Islet of Langerhans (tissue), 1 donor: ENCODE data around the gene OR2C1.

Experiments
- FAIRE-seq: peaks from one replicate; lab custom pipeline; 2011; peaks lifted over from hg19 to GRCh38; lab: Jason Lieb, UNC

Gene OR2C1

DNA sequence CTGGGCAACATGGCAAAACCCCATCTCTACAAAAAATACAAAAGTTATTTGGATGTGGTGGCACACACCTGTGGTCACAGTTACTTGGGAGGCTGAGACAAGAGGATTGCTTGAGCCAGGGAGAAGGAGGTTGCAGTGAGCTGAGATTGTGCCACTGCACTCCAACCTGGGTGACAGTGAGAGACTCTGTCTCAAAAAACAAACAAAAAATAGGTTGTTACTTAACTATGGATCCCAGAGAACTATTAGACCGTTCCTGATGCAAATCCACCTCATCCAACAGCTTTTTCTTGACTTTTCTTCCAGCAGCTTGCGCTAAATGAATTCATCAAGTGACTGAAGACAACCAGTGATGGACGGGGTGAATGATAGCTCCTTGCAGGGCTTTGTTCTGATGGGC lies at the start of gene OR2C1:
Gene OR2C1 (plus strand): TSS at position 301 of the 400 bp plus-strand sequence. CDS start 52 bp downstream, at position 353.
- FAIRE-seq: no peak

DNA sequence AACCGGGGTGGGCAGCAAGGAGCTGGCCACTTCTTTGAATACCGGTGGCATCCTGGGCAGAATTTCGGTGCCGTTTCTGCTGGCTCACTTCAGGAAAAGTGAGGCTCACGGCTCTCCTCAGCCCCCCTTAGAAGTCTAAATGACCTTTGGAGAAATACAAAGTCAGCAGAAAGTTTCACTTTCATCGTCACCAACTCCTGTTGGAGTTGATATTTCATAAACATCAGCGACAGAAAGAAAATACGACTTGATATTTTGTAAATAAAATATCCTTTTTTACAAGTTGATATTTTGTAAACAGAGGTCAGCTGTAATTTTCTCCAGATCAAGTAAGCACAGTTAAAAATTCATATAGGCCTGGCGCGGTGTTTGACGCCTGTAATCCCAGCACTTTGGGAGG lies 49.6 kb upstream of the OR2C1 start:
- no peak for FAIRE-seq

DNA sequence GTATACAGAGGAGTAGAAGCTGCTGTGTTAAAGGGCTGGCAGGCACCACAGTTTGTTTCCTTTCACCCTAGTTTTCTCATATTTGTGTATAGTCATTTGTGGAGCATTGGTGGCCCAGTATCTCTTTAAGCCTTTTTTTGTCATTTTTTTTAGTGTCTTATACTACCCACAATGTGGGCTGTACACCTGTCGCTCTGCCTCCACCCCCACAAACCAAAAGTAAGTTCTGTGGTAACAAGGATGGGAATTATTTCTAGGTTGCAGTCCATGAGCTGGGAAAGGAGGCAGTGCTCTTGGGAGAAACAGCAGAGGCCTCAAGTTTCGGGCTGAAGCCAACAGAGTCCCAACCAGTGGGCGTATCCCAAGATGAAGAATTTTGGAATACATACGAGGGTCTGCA lies 44.2 kb upstream of the OR2C1 start:
- FAIRE-seq: no peak

DNA sequence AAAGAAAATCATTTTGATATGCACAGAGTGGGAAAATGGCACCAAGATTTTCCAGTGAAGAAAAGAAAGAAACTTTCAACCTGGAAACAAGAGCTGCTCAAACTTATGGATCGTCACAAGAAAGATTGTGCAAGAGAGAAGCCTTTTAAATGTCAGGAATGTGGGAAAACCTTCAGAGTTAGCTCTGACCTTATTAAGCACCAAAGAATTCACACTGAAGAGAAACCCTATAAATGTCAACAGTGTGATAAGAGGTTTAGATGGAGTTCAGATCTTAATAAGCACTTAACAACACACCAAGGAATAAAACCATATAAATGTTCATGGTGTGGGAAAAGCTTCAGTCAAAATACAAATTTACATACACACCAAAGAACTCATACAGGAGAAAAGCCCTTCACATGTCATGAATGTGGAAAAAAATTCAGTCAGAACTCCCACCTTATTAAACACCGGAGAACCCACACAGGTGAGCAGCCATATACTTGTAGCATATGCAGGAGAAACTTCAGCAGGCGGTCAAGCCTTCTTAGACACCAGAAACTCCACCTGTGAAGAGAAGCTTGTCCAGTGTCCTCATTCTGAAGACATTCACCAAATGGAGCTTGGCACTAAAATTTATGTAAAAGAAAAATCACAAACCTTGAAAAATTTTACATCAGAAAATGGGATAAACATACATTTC lies 38.2 kb upstream of the OR2C1 start:
- no peak for FAIRE-seq

DNA sequence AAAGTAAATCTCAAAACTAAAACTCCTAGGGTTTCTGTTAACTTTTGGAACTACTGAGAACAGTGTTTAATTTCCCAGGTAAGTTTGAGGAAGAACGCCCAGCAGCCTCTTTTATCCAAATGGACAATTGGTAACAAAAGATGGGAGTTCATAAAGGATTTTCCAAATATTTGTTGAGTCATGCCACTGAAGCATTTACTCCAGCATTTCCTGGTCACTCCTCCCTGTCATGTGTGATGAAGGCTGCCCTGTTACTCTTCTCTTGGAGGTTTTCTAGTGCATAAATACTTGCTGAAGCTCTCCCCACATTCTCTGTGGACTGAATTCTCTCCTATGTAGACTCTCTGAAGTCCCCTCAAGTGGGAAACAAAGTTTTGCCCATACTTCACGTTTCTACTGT lies 33.9 kb upstream of the OR2C1 start:
- no peak for FAIRE-seq

DNA sequence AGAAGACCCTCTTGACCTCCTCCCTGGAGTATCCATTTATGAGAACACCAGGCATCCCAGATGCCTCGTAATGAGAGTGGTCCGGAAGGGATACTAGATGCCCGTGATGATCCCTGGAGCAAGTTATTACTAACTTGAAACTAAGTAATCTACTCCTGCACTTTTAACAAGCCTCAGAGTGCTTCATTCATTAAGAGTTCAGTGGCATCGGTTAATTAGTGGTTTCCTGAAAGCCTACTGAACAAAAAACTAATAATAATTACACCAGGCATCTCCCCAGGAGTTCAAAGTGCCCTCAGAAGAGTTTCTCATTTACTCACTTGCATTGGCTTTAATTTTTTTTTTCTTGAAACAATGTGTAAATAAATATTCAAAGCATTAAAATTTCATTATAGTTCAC lies 28.2 kb upstream of the OR2C1 start:
- FAIRE-seq: no peak

DNA sequence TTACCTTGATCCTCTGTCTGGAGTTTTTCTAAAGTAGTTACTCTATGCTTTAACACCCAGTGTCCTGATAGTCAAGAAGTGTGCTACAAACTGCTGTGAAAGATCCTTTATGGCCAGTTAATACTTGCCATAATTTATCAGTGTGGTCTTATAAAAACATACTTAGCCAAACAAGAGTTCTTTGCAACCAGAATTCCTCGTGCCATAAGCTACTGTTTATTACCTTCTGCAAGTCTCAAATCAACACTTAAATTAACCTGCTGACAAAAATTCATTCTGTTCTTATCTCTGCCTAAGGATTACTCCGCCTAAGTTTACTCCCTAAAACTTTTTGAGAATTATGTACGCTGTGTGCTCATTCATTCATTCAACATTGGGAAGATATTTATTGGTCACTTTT lies 27.6 kb upstream of the OR2C1 start:
- no peak for FAIRE-seq

DNA sequence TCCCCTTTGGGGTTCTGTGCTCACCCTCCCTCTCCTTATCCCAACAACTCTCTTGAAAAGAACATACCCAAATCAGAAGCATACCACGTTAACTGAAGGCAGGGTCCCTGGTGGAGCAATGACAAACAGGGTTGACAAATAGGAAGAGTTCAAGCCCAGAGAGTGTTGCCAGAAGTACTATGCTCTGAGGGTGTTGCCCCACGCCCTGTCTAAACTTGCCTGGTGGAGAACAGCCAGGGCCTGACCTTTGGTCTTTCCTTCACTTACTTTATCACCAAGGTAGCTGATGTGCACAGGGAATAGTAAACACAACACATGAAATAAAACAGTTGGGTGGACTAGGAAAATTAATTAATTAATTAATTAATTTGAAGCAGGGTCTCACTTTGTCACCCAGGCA lies 27.0 kb upstream of the OR2C1 start:
- FAIRE-seq: no peak

DNA sequence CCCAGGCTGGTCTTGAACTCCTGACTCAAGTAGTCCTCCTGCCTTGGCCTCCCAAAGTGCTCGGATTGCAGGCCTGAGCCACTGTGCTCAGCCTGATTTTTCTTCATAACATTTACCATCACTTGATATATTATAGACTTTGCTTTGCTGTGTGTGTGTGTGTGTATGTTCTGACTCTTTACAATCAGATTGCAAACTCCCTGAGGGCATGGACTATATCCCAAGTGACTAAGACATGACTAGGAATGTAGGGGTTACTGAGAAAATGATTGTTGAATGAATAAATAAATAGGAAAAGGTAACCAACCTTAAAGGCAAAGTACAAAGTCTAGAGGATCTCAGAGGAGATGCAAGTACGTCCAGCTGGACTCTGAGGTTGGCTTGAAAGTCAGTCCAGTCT lies 9.6 kb upstream of the OR2C1 start:
- no peak for FAIRE-seq

DNA sequence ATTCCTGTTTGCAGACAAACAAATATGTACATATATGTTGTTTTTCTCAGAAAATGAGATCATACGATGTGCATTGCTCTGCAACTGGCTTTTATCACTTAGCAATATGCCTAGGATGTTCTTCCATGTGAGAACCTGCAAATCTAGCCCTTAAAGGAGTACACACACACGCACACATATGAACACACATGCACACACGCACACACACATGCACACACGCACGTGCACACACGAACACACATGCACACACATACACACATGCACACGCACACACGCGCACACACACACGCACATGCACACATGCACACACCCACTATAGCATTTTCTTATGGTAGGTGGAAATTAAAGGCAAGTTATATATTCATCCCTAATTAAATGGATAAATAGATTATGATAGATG lies 8.1 kb upstream of the OR2C1 start:
- FAIRE-seq: no peak

DNA sequence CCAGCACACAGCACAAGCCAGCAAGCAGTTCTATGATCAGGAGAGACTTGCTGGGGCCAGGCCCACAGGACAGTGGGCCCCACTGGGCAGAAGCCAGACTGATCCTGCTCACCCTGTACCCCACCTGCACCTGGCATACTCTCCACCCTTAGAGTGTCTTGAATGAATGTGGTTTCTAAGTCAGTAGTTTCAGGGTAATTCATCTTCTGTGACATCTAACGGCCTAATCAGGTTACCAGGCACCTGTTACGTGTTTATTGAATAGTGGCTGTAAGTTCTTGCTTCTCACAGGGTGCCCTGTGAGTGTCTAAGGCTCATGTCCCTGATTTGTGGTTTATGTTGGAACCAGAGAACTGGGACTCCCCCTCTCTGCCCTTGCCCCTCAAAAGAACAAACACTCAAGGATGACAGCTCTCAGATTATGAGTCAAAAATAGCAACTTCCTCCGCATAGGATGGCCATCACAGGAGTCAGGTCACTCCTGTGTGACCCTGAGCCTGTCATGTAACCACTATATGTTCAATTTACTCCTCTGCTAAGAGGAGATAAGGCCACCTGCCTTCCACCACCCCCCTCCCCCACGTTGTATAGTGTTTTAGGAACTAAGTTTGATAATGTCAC lies 7.0 kb upstream of the OR2C1 start:
- no peak for FAIRE-seq

DNA sequence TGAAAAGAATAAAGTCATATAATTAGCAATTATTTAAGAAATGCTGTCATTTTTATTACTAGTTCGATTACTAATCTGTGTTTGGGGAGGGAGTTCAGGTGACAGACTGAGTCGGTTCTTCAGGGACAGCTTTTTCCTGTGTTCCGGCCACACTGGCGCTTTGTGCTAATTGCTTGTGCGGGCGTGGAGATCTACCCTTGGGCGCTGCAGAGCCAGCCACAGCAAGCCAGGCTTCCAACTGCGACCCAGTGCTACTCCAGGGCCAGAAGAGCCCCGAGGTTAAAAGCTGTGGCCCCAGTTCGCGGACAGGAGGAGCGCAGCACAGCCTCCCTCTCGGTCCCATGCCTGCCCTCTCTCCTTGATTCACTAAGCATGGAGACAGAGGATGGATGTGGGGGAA lies 6.5 kb upstream of the OR2C1 start:
- FAIRE-seq: no peak

DNA sequence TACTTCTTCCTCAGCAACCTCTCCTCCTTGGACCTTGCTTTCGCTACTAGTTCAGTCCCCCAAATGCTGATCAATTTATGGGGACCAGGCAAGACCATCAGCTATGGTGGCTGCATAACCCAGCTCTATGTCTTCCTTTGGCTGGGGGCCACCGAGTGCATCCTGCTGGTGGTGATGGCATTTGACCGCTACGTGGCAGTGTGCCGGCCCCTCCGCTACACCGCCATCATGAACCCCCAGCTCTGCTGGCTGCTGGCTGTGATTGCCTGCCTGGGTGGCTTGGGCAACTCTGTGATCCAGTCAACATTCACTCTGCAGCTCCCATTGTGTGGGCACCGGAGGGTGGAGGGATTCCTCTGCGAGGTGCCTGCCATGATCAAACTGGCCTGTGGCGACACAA lies 429 bp downstream of the OR2C1 start:
- FAIRE-seq: no peak

DNA sequence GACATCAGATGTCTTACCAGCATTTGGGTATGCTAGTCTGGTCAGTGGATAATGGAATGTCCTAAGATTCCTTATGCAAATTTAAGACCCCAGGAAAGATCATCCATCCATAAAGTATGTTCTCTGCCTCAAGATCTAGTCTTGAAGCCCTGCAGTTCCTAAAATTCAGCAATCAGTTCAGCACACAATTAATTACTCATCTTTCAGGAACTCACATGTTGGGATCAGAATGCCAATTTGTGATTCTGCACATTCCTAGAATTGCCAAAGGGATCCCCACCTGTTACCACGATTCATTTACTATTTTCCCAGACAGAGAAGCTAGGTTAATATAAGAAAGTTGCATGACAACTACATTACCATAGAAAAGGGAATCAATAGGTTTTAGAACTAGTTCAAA lies 3.2 kb downstream of the OR2C1 start:
- no peak for FAIRE-seq

DNA sequence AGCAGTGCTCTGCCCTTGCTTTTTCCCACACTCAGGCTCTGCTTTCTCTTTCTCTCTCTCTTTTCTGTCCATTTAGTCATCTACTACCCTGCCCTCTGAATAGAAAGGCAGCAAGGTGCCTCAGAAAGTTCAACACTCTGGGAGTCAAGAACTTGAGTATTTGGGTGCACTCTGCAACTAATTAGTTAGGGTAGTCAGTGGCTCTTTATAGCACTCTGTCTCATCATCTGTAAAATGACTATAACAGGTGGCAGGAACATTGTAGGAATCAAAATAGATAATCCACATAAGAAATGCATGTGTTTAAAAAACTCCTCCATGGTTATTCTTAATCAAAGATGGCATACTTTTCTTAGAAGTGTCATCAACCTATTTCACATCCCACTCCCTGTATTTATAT lies 7.2 kb downstream of the OR2C1 start:
- no peak for FAIRE-seq

DNA sequence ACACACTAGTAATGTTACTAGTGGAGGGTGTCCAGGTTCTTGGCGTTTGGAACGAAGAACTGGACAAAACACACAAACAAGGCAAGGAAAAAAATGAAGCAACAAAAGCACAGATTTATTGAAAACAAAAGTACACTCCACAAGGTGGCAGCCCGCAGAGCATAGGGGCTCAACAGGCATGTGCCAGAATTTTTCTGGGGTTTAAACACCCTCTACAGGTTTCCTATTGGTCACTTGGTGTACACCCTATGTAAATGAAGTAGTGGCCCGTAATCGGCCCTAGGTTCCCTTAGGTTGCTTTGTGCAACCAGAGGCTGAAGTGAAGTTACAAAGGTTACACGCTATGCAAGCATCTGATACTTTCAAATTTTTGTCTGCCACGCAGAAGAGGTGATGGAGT lies 8.1 kb downstream of the OR2C1 start:
- no peak for FAIRE-seq

DNA sequence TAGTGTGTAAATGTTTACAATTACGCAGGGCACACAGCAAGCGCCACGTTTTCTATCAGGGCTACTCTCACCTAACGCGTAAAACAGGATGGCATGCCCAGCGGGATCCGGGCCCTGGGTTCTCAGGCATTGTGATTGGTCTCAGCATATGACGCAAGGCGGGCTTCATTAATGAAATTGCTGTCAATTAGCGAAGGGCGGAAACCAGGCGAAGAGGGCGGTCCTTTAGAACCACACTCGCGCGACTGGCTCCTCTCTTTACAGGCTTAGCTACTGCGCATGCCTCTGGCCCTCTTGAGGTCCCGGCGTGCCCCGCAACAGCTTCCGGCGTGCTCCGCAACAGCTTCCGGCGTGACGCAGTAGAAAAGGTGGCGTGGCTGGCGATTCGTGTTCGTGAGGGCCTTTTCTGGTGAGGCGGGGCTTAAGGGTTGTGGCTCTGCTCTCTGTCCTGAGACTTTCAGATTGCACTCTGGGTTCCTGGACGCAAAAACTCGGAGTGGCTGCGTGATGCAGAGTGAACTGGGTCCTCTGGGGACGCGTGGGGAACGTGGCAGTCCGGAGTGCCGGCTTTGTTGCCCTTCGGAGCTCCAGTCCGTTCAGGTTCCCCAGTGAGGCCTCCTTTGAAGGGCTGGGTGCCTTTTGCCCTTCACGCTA lies 9.2 kb downstream of the OR2C1 start:
- FAIRE-seq: peak; percentile 64

DNA sequence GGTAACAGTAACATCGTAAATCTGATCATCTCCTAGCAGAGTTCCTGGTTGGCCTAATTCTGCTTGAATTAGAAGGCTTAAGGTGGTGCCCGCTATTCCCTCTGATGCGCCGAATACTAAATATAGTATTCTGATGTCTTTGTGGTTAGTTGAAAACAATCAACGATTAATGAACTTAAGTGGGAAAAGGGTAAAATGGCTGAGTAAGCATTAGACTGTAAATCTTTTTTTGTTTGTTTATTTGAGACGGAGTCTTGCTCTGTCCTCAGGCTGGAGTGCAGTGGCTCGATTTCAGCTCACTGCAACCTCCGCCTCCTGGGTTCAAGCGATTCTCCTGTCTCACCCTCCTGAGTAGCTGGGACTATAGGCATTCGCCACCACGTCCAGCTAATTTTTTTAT lies 13.4 kb downstream of the OR2C1 start:
- no peak for FAIRE-seq

DNA sequence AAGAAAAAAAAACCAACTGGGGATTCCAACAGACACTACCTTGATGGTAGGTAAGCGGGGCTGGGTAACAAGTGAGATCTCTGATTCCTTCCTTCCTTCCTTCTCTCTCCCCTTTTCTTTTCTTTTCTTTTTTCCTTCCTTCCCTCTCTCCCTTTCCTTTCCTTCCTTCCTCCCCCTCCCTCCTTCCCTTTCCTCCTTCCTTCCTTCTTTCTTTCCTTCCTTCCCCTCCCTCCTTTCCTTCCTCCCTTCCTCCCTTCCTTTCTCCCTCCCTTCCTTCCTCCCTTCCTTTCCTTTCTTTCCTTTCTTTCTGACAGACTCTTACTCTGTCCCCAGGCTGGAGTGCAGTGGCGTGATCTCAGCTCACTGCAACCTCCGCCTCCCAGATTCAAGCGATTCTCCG lies 20.0 kb downstream of the OR2C1 start:
- FAIRE-seq: no peak

DNA sequence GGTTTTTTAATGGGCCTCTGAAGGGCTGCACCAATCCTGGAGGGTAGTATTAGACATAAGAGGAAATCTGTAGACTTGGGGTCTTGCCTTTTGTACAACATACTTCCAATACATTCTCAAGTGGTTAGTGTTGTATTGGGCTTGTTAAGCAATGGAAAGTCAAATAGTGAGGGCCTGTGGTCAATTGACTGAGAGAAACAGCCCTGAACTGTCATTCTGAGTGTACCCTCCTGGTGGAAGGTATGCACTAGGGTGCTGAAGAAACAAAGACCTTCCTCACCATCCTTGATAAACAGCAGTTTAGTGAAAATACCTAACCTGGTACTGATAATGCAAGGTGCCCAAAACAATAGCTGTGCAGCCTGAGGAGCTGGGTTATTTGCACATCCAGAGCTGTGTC lies 22.2 kb downstream of the OR2C1 start:
- FAIRE-seq: no peak

DNA sequence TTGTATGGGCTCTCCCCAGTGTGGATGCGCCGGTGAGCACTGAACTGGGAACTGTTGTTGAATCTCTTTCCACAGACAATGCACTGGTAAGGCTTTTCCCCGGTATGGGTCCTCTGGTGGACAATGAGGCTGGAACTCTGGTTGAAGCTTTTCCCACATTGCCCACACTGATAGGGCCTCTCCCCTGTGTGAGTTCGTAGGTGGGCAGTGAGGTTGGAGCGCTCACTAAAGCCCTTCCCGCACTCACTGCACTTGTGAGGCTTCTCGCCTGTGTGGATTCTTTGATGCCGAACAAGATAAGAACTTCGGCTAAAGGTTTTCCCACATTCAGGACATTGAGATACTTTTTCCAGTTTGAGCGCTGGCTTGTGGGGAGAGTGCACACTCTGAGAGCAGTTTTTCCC lies 27.4 kb downstream of the OR2C1 start:
- no peak for FAIRE-seq

DNA sequence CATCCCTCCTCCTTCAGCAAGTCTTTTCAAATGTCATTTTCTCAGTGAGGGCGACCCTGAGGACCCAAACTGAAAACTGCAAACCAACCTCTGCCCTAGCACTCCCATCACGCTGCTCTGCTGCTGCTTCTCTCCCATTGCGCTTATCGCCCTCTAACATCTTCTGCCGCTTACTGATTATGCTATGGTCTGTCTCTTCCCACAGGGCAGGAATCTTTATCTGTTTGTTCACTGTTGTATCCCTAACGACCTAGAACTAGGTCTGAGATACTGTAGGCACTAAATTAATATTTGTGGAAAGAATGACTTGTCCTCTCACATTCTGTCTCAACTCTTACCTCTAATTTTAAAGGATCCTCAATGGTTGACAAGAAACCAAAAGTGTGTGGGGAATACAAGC lies 32.6 kb downstream of the OR2C1 start:
- FAIRE-seq: no peak

DNA sequence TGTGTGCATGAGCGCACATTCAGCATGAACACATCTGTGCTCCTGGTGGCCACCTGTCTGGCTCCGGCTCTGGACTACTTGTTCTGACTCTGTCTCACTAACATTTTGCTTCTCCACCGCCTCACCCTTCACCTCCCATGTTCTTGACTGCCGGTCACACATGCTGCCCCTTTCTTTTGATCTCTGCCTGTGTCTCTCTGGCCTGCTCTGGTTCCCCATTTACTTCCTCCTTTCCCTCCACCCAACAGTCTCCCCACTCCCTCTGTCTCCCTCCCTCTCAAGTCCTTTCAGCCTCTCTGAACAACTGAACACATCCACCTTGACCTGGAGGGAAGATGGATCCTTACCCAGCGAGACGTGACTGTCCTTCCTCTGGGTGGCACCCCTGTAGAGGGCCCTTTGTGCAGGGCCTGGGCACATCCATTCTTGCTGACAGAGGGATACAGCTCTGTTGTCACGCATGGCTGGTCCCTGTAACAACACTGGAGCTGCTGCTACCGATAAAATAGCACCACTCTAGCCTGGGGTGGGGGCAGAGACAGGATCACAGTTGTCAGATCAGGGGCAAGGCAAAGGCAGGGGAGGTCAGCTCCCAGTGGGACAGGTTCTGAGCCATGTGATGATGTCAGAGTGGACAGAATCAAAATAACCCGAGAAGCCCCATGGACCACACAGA lies 34.1 kb downstream of the OR2C1 start:
- FAIRE-seq: no peak

DNA sequence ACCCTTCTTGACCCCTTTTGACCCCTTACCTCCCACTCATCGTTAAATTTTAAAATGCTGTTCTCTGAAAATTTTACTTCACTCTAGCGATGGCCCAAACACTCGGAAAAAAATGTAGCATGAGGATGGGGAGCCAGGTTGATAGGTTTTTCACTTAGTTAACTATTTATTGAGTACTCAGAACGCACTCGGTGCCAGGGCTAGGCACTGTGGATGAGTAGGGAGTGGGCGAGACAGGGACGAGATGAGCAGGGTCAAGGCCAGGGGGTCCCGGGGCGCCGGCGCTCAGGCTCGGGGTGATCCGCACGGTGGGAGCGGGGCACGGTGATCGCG lies 44.7 kb downstream of the OR2C1 start:
- no peak for FAIRE-seq
